Measurements from ENCODE around the gene H19.

GRCh38 chr11:1947592-1948237 lies 49.9 kb downstream of the H19 start:
- TF ChIP-seq ZNF600 (tag by site-specific recombination; IDR thresholded peaks at IDR 0.05) (no peak), CTCF (tag by site-specific recombination; IDR thresholded peaks at IDR 0.05) (no peak), PBX3 (CRISPR knock-in tag; IDR thresholded peaks at IDR 0.05) (no peak), ZNF398 (tag by site-specific recombination; IDR thresholded peaks at IDR 0.05) (no peak), ZEB2 (tag by site-specific recombination; IDR thresholded peaks at IDR 0.05) (no peak), ZNF560 (tag by site-specific recombination; IDR thresholded peaks at IDR 0.05; ENCODE audit: borderline replicate concordance) (no peak), ZNF350 (tag by site-specific recombination; IDR thresholded peaks at IDR 0.05) (no peak), ELK4 (IDR thresholded peaks at IDR 0.05; ENCODE audit: borderline replicate concordance, low read depth, low read length) (no peak), ZNF626 (tag by site-specific recombination; IDR thresholded peaks at IDR 0.05) (no peak), ZNF510 (tag by site-specific recombination; IDR thresholded peaks at IDR 0.05; ENCODE audit: insufficient replicate concordance) (no peak), ZBTB26 (tag by site-specific recombination; optimal IDR thresholded peaks at IDR 0.05) (no peak)
